Activated CD8-positive, alpha-beta memory T cell treated with anti-CD3 and anti-CD28 coated beads, Interleukin-2, amount 10 ng/mL, durations not matched to agents 7 days and 5 days (primary cell): ENCODE results near the gene ZNF765. TPM values are rescaled to one million over a fixed set of nuclear protein-coding genes. Genes with fewer than 3 reads are reported as not detected.
"Not testable (repeated sequence)": the region's sequence is repeated elsewhere in the genome, so short reads cannot be mapped to it uniquely, and the experiment has no call there.

Experiments used
- ATAC-seq: fragments of 150-1000 bp; cut with Tn5 transposase; one replicate; pipeline ENCODE4 v1.10.0; 2021; ENCODE audit warnings: moderate library complexity
- CTCF ChIA-PET: fragments of 350-600 bp; sonication (Branson Sonifier 250); formaldehyde crosslinking; loops from one replicate; lab custom pipeline; 2021; ENCODE audit warnings: antibody characterized with exemption; lab: Charles Lee
- DNase-seq: peaks from one replicate; pipeline ENCODE4 v3.0.0-alpha.2; 2020
- H3K27ac Mint-ChIP-seq: one replicate; pipeline ENCODE4 v1.8.0; 2021; ENCODE audit warnings: mild to moderate bottlenecking, mixed read lengths
- H3K27me3 Mint-ChIP-seq: one replicate; pipeline ENCODE4 v1.8.0; 2021; ENCODE audit warnings: mixed read lengths
- H3K36me3 Mint-ChIP-seq: one replicate; pipeline ENCODE4 v1.8.0; 2021; ENCODE audit warnings: mild to moderate bottlenecking, mixed read lengths
- H3K4me1 Mint-ChIP-seq: one replicate; pipeline ENCODE4 v1.8.0; 2021; ENCODE audit warnings: mixed read lengths
- H3K4me3 Mint-ChIP-seq: one replicate; pipeline ENCODE4 v1.8.0; 2021; ENCODE audit warnings: mild to moderate bottlenecking, moderate library complexity, mixed read lengths
- H3K9me3 Mint-ChIP-seq: one replicate; pipeline ENCODE4 v1.8.0; 2022; ENCODE audit warnings: low read depth, mixed read lengths
- total RNA-seq, 2 experiments: library from RNA; stranded (reverse); gene quantifications; one replicate each; pipeline ENCODE4 v1.2.3, GENCODE V29; 2021

ZNF765 gene
- 10 to 100 TPM; 12.4 to 14.2 TPM for total RNA-seq

GRCh38 chr19:53394974-53395839 is at the start of gene ZNF765:
Gene ZNF765 (plus strand): TSS chr19:53395149. CDS start chr19:53398016, 2,867 bp downstream.
- peak within 1 kb of the TSS; percentile 93 for H3K4me3 Mint-ChIP-seq
- DNase-seq (peak; percentile 96), ATAC-seq (peak; percentile 100)
- H3K9me3 Mint-ChIP-seq: peaks cover 20% of the 10 kb centered on the region
- H3K36me3 Mint-ChIP-seq: peaks cover 51% of the 10 kb centered on the region
- peak within 1 kb of the TSS; percentile 88 for H3K27ac Mint-ChIP-seq
- CTCF ChIA-PET: interaction anchor here (1.2 to 1.5 kb wide), 2 partner anchors 29 to 351 kb away, joined by 3 read pairs; partner anchors contain the start of gene ZNF525
- H3K27me3 Mint-ChIP-seq: no peaks in the 10 kb centered on the region
- H3K4me1 Mint-ChIP-seq: peaks cover 17% of the 10 kb centered on the region

GRCh38 chr19:53355739-53356138 is 39.2 kb upstream of the ZNF765 start:
- Mint-ChIP-seq H3K9me3 (peaks cover 50% of the 10 kb centered on the region), H3K27me3 (no peaks in the 10 kb centered on the region), H3K4me1 (no peaks in the 10 kb centered on the region), H3K36me3 (peaks cover 54% of the 10 kb centered on the region), H3K27ac (no peak overlapping the region), H3K4me3 (no peak overlapping the region)
- no peak for DNase-seq
- no peak for ATAC-seq
- CTCF ChIA-PET: no interaction called here

- no peak for DNase-seq
- CTCF ChIA-PET: no interaction called here
- Mint-ChIP-seq H3K27me3 (no peaks in the 10 kb centered on the region), H3K36me3 (peaks cover 33% of the 10 kb centered on the region), H3K4me3 (no peak overlapping the region), H3K9me3 (peaks cover 41% of the 10 kb centered on the region), H3K4me1 (no peaks in the 10 kb centered on the region), H3K27ac (no peak overlapping the region)
- no peak for ATAC-seq
Observed at GRCh38 chr19:53357821-53358581, 36.9 kb upstream of the ZNF765 start.

- H3K27me3 Mint-ChIP-seq, H3K4me1 Mint-ChIP-seq, H3K27ac Mint-ChIP-seq, H3K4me3 Mint-ChIP-seq, CTCF ChIA-PET, DNase-seq, ATAC-seq: not testable (repeated sequence)
- Mint-ChIP-seq H3K36me3 (peaks cover 26% of the 10 kb centered on the region), H3K9me3 (peaks cover 30% of the 10 kb centered on the region)
Observed at GRCh38 chr19:53360056-53360455, 34.9 kb upstream of the ZNF765 start.

- DNase-seq: peak; percentile 97
- ATAC-seq: peak; percentile 100
- Mint-ChIP-seq H3K36me3 (peaks cover 36% of the 10 kb centered on the region), H3K27me3 (no peaks in the 10 kb centered on the region), H3K4me3 (peak within 1 kb of the TSS; percentile 89), H3K27ac (peak within 1 kb of the TSS; percentile 91), H3K9me3 (peaks cover 19% of the 10 kb centered on the region), H3K4me1 (peaks cover 17% of the 10 kb centered on the region)
- CTCF ChIA-PET: interaction anchor here (0.8 kb wide), 1 partner anchor 29 kb away, joined by 3 read pairs; the partner anchor contains the start of gene ZNF765
Observed at GRCh38 chr19:53365134-53365898, 29.6 kb upstream of the ZNF765 start, which contains the start of gene ZNF525. Gene ZNF525 (plus strand): TSS chr19:53365705. CDS start chr19:53372282, 6,577 bp downstream.

- Mint-ChIP-seq H3K36me3 (peaks cover 40% of the 10 kb centered on the region), H3K9me3 (peaks cover 22% of the 10 kb centered on the region), H3K4me3 (peak overlapping the region; percentile 89), H3K27ac (peak overlapping the region; percentile 91), H3K4me1 (peaks cover 17% of the 10 kb centered on the region), H3K27me3 (no peaks in the 10 kb centered on the region)
- CTCF ChIA-PET: interaction anchor here (0.8 to 1.3 kb wide), 2 partner anchors 28 to 171 kb away, joined by 3 to 5 read pairs; partner anchors contain the start of gene ZNF765
- peak; percentile 54 for DNase-seq
- ATAC-seq: peak; percentile 52
Observed at GRCh38 chr19:53365899-53366493, 29.0 kb upstream of the ZNF765 start.

GRCh38 chr19:53372196-53372595 is 22.8 kb upstream of the ZNF765 start:
- H3K27me3 Mint-ChIP-seq: no peaks in the 10 kb centered on the region
- CTCF ChIA-PET: no interaction called here
- H3K9me3 Mint-ChIP-seq: peaks cover 29% of the 10 kb centered on the region
- DNase-seq (no peak), ATAC-seq (no peak)
- H3K4me3 Mint-ChIP-seq: no peak overlapping the region
- H3K4me1 Mint-ChIP-seq: peaks cover 2% of the 10 kb centered on the region
- H3K36me3 Mint-ChIP-seq: peaks cover 80% of the 10 kb centered on the region
- no peak overlapping the region for H3K27ac Mint-ChIP-seq

- CTCF ChIA-PET: no interaction called here
- ATAC-seq (no peak), DNase-seq (no peak)
- Mint-ChIP-seq H3K4me1 (no peaks in the 10 kb centered on the region), H3K27ac (no peak overlapping the region), H3K36me3 (peaks cover 81% of the 10 kb centered on the region), H3K27me3 (no peaks in the 10 kb centered on the region), H3K9me3 (peaks cover 29% of the 10 kb centered on the region), H3K4me3 (no peak overlapping the region)
Observed at GRCh38 chr19:53374288-53374687, 20.7 kb upstream of the ZNF765 start.

- H3K36me3 Mint-ChIP-seq: peaks cover 83% of the 10 kb centered on the region
- no peak overlapping the region for H3K27ac Mint-ChIP-seq
- H3K4me3 Mint-ChIP-seq: no peak overlapping the region
- H3K4me1 Mint-ChIP-seq: no peaks in the 10 kb centered on the region
- no peaks in the 10 kb centered on the region for H3K27me3 Mint-ChIP-seq
- CTCF ChIA-PET: no interaction called here
- no peak for DNase-seq
- ATAC-seq: no peak
- peaks cover 31% of the 10 kb centered on the region for H3K9me3 Mint-ChIP-seq
Observed at GRCh38 chr19:53374743-53375142, 20.2 kb upstream of the ZNF765 start.

GRCh38 chr19:53381376-53381775 is 13.6 kb upstream of the ZNF765 start:
- CTCF ChIA-PET: no interaction called here
- DNase-seq (no peak), ATAC-seq (no peak)
- Mint-ChIP-seq H3K4me3 (no peak overlapping the region), H3K27me3 (no peaks in the 10 kb centered on the region), H3K27ac (no peak overlapping the region), H3K36me3 (peaks cover 92% of the 10 kb centered on the region), H3K9me3 (peaks cover 56% of the 10 kb centered on the region), H3K4me1 (no peaks in the 10 kb centered on the region)

GRCh38 chr19:53388168-53388567 is 6.8 kb upstream of the ZNF765 start:
- H3K9me3 Mint-ChIP-seq: peaks cover 55% of the 10 kb centered on the region
- CTCF ChIA-PET: no interaction called here
- no peak overlapping the region for H3K27ac Mint-ChIP-seq
- H3K4me1 Mint-ChIP-seq: no peaks in the 10 kb centered on the region
- no peak for ATAC-seq
- peaks cover 42% of the 10 kb centered on the region for H3K36me3 Mint-ChIP-seq
- H3K4me3 Mint-ChIP-seq: no peak overlapping the region
- DNase-seq: no peak
- H3K27me3 Mint-ChIP-seq: no peaks in the 10 kb centered on the region

- ATAC-seq (no peak), DNase-seq (no peak)
- peaks cover 39% of the 10 kb centered on the region for H3K36me3 Mint-ChIP-seq
- H3K9me3 Mint-ChIP-seq: peaks cover 50% of the 10 kb centered on the region
- H3K27me3 Mint-ChIP-seq: no peaks in the 10 kb centered on the region
- no peak overlapping the region for H3K27ac Mint-ChIP-seq
- CTCF ChIA-PET: no interaction called here
- no peak overlapping the region for H3K4me3 Mint-ChIP-seq
- no peaks in the 10 kb centered on the region for H3K4me1 Mint-ChIP-seq
Observed at GRCh38 chr19:53388904-53389303, 6.0 kb upstream of the ZNF765 start.
